ENCODE data around the gene ABTB1. TPM values are rescaled to one million over a fixed set of nuclear protein-coding genes. Genes with fewer than 3 reads are reported as not detected.

ABTB1 gene
- total RNA-seq, 6 experiments from 2014 or later, result 9.5 to 14.0 (median 11.5) TPM

- Mint-ChIP-seq H3K36me3 (ENCODE audit: low read depth) (no peaks in the 10 kb centered on the region), H3K4me1 (ENCODE audit: low read depth) (peaks cover 19% of the 10 kb centered on the region), H3K27ac (no peak overlapping the region), H3K4me3 (no peak overlapping the region), H3K9me3 (no peaks in the 10 kb centered on the region), H3K27me3 (ENCODE audit: insufficient read depth) (peaks cover 6% of the 10 kb centered on the region)
- no peak for TF ChIP-seq CTCF (IDR thresholded peaks at IDR 0.05)
- no peak for DNase-seq
Observed at GRCh38 chr3:127663151-127663550, 9.6 kb upstream of the ABTB1 start.

- Mint-ChIP-seq H3K4me1 (ENCODE audit: low read depth) (peaks cover 13% of the 10 kb centered on the region), H3K36me3 (ENCODE audit: low read depth) (no peaks in the 10 kb centered on the region), H3K27me3 (ENCODE audit: insufficient read depth) (peaks cover 6% of the 10 kb centered on the region), H3K9me3 (no peaks in the 10 kb centered on the region), H3K27ac (no peak overlapping the region), H3K4me3 (no peak overlapping the region)
- no peak for TF ChIP-seq CTCF (IDR thresholded peaks at IDR 0.05)
- no peak for DNase-seq
Observed at GRCh38 chr3:127665165-127665564, 7.6 kb upstream of the ABTB1 start.

GRCh38 chr3:127665586-127665985 is 7.2 kb upstream of the ABTB1 start:
- Mint-ChIP-seq H3K36me3 (ENCODE audit: low read depth) (no peaks in the 10 kb centered on the region), H3K27me3 (ENCODE audit: insufficient read depth) (peaks cover 6% of the 10 kb centered on the region), H3K9me3 (no peaks in the 10 kb centered on the region), H3K4me1 (ENCODE audit: low read depth) (peaks cover 13% of the 10 kb centered on the region), H3K27ac (no peak overlapping the region), H3K4me3 (no peak overlapping the region)
- TF ChIP-seq CTCF (IDR thresholded peaks at IDR 0.05), result no peak
- peak; percentile 30 for DNase-seq

DNA sequence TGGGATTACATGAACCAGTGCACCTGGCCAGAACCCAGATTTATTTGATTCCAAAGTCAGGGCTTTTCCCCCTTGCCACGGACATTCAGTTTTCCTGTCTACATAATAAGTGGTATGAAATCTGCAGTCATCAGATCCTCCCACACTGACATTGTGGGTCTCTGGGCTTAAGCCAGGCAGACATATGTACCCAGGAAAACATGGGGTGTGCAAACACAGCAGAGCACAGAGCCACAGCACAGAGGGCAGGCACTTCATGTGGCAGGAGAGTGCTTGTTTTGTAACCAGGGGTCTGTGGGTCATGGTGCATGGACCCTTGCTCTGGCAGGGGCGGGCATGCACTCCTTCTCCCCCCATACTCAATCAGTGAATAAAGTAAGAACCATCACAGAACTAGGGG is 6.1 kb upstream of the ABTB1 start:
- Mint-ChIP-seq H3K27ac (no peak overlapping the region), H3K27me3 (ENCODE audit: insufficient read depth) (peaks cover 6% of the 10 kb centered on the region), H3K9me3 (no peaks in the 10 kb centered on the region), H3K4me3 (no peak overlapping the region), H3K4me1 (ENCODE audit: low read depth) (peaks cover 13% of the 10 kb centered on the region), H3K36me3 (ENCODE audit: low read depth) (no peaks in the 10 kb centered on the region)
- no peak for DNase-seq
- TF ChIP-seq CTCF (IDR thresholded peaks at IDR 0.05), result no peak

DNA sequence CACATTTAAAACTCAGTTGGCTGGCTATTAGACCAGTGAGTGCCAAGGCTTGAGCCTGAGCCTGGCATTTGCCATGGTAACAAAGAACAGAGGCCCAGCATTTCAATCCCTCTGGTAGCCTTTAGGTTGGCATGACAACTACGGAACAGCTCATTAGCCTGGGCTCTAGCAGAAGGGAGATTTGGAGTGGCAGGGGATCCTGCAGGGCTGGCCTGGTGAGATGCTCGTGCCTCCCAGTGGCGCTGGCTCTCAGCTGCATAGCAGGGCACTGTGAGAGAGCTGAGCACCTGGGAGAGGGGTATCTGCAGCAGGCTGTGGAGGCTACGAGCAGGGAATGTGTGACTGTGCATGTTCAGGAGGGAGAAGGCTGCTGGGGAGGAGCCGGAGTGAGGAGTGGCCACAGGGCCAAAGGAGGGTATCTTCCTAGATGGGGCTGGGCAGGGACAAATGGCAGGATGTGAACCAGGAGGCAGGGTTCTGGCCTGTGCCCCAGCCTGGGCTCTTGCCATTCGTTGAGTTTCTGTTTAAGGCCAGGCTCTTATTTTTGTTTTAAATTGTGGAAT is 5.6 kb upstream of the ABTB1 start:
- Mint-ChIP-seq H3K4me3 (no peak overlapping the region), H3K4me1 (ENCODE audit: low read depth) (peaks cover 18% of the 10 kb centered on the region), H3K36me3 (ENCODE audit: low read depth) (no peaks in the 10 kb centered on the region), H3K9me3 (no peaks in the 10 kb centered on the region), H3K27ac (no peak overlapping the region), H3K27me3 (ENCODE audit: insufficient read depth) (peaks cover 5% of the 10 kb centered on the region)
- DNase-seq, result no peak
- no peak for TF ChIP-seq CTCF (IDR thresholded peaks at IDR 0.05)

- Mint-ChIP-seq H3K36me3 (ENCODE audit: low read depth) (no peaks in the 10 kb centered on the region), H3K27me3 (ENCODE audit: insufficient read depth) (peaks cover under 1% of the 10 kb centered on the region), H3K9me3 (no peaks in the 10 kb centered on the region), H3K4me3 (no peak overlapping the region), H3K27ac (no peak overlapping the region), H3K4me1 (ENCODE audit: low read depth) (peaks cover 24% of the 10 kb centered on the region)
- DNase-seq, result no peak
- no peak for TF ChIP-seq CTCF (IDR thresholded peaks at IDR 0.05)
Observed at GRCh38 chr3:127668906-127669305, 3.8 kb upstream of the ABTB1 start.

Data from HFFc6 (cell line).